HUES6 (cell line): ENCODE measurements around the gene CBFA2T3.

ENCODE experiments used
- H3K27ac ChIP-seq: 2 replicates; pipeline ENCODE4 v1.7.0; 2013; ENCODE audit warnings: low read depth, mild to moderate bottlenecking, low read length, inconsistent platforms
- H3K27me3 ChIP-seq: 2 replicates; pipeline ENCODE4 v1.6.1; 2013; ENCODE audit warnings: low read length; ENCODE audit not compliant: control insufficient read depth, insufficient read depth
- H3K36me3 ChIP-seq: 2 replicates; pipeline ENCODE4 v1.6.1; 2013; ENCODE audit warnings: low read length; ENCODE audit not compliant: control insufficient read depth, insufficient read depth
- H3K4me1 ChIP-seq: 2 replicates; pipeline ENCODE4 v1.6.1; 2013; ENCODE audit warnings: low read length; ENCODE audit not compliant: control insufficient read depth, insufficient read depth
- H3K4me3 ChIP-seq: 2 replicates; pipeline ENCODE4 v1.5.1; 2013; ENCODE audit warnings: low read depth, low read length
- H3K9ac ChIP-seq: one replicate; pipeline ENCODE4 v1.6.1; 2013; ENCODE audit warnings: mild to moderate bottlenecking, low read length
- H3K9me3 ChIP-seq: 2 replicates; pipeline ENCODE4 v1.6.1; 2013; ENCODE audit warnings: low read depth, low read length; ENCODE audit not compliant: control insufficient read depth, insufficient read depth

The CBFA2T3 gene

DNA sequence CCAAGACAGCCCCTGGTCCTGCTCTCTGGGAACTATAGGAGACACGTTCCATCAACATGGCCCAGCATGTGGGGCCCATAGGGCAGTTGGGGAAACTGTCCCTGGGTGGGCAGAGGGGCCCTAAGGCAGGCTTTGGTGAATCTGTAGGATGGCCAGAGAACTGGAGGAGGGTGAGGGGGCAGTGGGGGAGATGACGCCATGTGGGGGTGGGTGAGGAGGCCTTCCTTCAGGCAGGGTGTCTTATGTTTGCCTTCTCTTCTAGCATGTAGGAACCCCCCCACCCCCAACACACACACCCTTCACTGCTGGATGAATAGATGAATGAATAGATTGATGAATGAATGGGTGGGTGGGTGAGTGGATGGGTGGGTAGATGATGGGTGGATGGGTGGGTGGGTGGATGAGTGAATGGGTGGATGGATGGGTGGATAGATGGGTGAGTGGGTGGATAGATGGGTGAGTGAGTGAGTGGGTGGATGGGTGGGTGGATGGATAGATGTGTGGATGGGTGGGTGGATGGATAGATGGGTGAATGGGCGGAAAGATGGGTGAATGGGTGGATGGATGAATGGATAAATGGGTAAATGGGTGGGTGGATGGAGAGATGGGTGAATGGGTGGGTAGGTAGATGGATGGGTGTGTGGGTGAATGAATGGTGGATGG is 2.5 kb upstream of the CBFA2T3 start:
- H3K4me1 ChIP-seq, result peaks cover 8% of the 10 kb centered on the region; the same call in 1 of the 2 replicates
- H3K27ac ChIP-seq, result no peak overlapping the region
- H3K4me3 ChIP-seq, result no peak overlapping the region
- H3K36me3 ChIP-seq, result no peaks in the 10 kb centered on the region
- H3K27me3 ChIP-seq, result no peaks in the 10 kb centered on the region
- no peak overlapping the region for H3K9ac ChIP-seq
- H3K9me3 ChIP-seq, result no peaks in the 10 kb centered on the region

DNA sequence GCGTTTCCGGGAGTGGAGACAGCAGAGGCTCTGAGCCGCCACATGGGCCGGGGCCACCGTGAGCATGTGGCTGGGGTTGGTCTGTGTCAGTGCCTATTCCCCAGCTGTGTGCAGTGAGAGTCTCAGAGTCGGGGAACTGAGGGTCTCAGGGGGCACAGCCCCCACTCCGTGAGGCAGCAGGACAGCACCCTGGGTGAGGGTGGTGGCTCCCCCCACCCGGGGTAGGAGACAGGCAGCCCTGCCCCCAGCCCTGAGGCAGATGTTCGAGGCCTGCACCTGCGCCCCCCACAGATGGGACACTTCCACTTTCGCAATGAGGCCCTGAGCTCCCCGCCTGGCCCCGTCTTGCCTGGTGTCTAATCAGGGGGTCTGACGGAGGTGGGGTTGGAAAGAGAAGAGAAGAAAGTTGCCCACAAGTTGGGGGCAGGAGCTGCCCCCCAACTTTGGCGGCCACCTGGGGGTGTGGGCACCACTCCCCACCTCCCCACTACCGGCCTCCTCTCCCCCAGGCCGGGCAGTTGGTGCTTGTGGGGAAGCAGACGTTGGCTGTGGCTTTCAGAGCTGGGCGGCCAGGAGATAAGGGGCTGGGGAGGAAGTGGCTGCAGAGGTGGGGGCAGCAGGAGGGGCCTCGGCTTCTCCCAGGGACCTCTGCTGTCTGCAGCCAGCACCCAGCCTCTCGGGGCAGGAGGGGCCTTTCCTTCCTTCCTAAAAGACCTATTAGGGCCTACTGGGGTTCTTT is 1.8 kb upstream of the CBFA2T3 start:
- Histone ChIP-seq H3K27me3 (no peaks in the 10 kb centered on the region), H3K27ac (no peak overlapping the region), H3K9ac (no peak overlapping the region), H3K9me3 (no peaks in the 10 kb centered on the region), H3K4me1 (peaks cover 8% of the 10 kb centered on the region; the same call in 1 of the 2 replicates), H3K36me3 (no peaks in the 10 kb centered on the region), H3K4me3 (no peak overlapping the region)

DNA sequence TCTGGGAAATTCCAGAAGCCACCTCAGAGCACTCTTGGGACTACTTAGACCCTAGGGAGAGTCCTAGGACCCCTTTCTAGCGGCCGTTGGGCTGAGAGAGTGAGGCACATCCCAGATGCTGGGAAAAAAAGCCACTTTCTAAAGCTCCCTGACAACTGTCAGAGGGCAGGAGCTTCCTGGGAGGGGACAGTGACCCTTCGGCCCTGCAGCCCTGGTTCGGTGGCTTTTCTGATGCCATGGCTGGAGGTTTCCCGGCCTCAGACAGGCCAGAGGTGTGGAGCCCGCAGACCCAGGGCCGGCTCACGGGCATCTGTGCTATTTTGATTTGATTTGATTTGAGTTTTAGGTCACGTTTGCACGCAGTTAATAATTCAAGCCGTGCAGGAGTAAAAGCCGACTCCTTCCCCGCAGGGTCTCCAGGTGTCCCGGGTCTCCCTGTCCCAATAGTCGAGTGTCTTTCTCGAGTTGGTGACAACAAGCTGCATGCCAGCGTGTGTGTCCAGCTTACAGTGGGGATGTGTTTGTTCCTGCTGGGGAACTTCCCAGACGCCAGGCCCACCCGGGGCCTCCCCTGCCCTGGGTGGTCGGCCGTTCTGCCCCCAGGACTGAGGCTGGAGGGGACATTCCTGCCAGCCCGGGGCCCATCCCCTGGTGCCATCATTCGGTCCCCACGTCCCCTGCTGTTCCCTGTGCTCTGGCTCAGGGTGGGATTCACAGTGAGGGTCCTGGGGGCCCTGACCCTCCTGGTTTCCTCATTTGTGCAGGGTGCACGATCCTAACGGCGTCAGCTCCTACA is 1.0 kb upstream of the CBFA2T3 start:
- Histone ChIP-seq H3K27ac (no peak overlapping the region), H3K9me3 (no peaks in the 10 kb centered on the region), H3K27me3 (no peaks in the 10 kb centered on the region), H3K4me1 (peaks cover 10% of the 10 kb centered on the region; the same call in 1 of the 2 replicates), H3K4me3 (no peak overlapping the region), H3K36me3 (no peaks in the 10 kb centered on the region), H3K9ac (no peak overlapping the region)

DNA sequence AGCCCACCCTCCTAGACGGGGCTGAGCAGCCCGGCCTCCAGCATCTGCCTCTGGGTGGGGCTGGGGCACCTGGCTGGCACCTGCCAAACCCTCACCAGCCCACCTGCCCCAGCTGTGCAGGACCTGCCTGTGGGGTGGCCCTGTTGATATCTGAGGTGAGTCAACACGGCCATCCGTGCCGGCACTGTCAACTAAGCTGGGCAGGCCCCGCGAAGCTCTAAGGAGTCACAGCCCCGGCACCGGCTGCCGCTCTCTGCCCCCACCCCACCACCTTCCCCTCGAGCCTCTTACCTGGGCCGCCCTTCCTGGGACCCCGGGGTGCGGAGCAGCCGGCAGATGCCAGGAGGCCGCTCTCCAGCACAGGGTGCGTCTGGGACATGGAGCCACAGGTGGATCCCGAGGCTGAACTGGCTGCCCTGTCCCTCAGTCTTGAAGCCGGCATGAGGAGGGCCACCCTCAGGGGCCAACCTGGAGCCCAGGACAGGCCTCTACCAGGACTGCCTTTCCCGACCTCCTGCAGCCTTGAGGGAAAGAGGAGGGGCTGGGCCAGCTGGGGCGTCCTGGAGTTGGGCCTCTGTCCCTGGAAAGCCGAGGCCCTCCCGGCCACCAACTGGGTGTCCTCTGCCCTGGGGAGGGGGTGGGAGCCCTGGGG is 515 bp downstream of the CBFA2T3 start:
- Histone ChIP-seq H3K9ac (no peak overlapping the region), H3K4me3 (no peak overlapping the region), H3K27ac (no peak overlapping the region), H3K27me3 (no peaks in the 10 kb centered on the region), H3K36me3 (no peaks in the 10 kb centered on the region), H3K4me1 (peaks cover 7% of the 10 kb centered on the region; the same call in 1 of the 2 replicates), H3K9me3 (no peaks in the 10 kb centered on the region)

DNA sequence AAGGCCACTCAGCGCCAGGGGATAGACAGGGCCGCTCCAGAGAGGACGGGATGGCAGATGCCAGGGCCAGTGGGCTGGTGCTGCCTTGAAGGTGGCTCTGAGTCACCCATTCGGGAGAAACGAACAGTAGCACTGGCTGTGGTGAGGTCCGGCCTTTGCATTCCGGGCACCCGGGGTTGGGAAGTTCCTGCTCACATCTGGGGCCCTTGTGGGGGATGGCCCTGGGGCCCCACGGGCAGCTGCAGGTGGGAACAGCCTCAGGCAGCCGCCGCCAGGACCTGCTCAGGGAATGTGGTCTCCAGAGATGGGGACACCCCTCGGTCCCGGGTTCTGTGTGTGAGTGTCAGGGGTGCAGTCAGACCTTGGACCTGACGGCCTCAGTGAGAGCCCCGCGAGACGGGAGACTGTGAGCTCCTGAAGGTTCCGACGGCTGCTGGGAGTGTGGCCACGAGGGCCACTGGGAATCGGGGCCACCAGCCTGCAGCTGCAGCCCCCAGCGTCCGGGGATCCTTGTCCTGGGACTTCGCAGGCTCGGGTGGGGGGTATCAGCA is 1.4 kb downstream of the CBFA2T3 start:
- Histone ChIP-seq H3K4me1 (peaks cover 7% of the 10 kb centered on the region; the same call in 1 of the 2 replicates), H3K27me3 (no peaks in the 10 kb centered on the region), H3K9ac (no peak overlapping the region), H3K36me3 (no peaks in the 10 kb centered on the region), H3K27ac (no peak overlapping the region), H3K4me3 (no peak overlapping the region), H3K9me3 (no peaks in the 10 kb centered on the region)

DNA sequence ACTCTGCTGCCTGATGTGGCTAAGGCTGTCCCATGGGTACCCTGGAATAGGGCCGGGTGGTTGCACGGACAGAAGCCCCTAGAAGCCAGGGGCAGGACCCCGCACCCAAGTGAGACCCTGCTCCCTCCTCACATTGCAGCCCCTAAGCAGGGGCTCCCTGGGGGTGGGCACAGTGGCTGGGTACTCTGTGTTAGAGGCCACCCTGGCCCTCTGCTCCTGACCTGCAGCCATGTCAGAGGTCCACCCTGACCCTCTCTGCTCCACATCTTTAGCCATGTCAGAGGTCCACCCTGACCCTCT is 2.1 kb downstream of the CBFA2T3 start:
- H3K36me3 ChIP-seq, result no peaks in the 10 kb centered on the region
- no peaks in the 10 kb centered on the region for H3K27me3 ChIP-seq
- no peak overlapping the region for H3K27ac ChIP-seq
- no peak overlapping the region for H3K4me3 ChIP-seq
- no peak overlapping the region for H3K9ac ChIP-seq
- no peaks in the 10 kb centered on the region for H3K9me3 ChIP-seq
- peaks cover 7% of the 10 kb centered on the region; the same call in 1 of the 2 replicates for H3K4me1 ChIP-seq

DNA sequence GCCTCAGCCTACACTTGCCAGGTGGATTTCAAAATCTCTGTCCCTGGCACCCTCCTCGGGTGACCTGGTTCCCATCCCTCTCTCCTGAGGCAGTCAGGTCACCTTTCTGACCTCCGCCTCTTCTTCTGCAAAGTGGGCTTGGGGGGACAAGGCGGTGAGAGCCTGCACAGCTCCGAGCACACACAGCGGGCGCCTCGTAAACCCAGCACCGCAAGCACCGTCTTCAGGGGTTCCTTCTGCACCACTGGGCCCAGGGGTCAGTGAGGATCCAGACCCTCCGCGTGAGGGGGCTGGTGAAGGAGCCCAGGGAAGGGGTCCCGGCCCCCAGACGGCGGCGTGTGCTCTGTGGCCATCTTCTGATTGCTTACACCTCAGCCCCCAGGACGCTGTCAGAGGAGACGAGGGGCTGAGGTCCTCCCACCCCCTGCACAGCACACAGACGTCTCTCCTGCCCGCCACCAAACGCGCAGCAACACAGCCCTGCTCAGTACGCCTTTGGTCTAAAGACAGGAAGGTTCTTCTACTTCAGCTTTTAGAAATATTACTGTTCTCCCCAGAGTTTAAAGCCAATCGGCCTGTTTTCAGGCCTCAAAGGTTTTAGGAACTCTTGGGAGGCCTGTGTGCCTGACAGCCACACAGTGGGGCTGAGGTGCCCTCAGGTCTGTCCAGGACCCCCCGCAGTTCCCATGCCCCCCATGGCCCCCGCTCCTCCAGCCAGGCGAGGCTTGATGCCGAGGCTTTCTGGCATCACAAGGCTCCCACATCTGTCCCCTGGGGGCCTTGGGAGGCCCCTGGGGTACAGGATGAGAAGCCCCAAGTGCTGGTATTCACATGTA is 2.7 kb downstream of the CBFA2T3 start:
- Histone ChIP-seq H3K36me3 (no peaks in the 10 kb centered on the region), H3K9ac (no peak overlapping the region), H3K9me3 (no peaks in the 10 kb centered on the region), H3K4me1 (peaks cover 7% of the 10 kb centered on the region; the same call in 1 of the 2 replicates), H3K4me3 (no peak overlapping the region), H3K27me3 (no peaks in the 10 kb centered on the region), H3K27ac (no peak overlapping the region)

DNA sequence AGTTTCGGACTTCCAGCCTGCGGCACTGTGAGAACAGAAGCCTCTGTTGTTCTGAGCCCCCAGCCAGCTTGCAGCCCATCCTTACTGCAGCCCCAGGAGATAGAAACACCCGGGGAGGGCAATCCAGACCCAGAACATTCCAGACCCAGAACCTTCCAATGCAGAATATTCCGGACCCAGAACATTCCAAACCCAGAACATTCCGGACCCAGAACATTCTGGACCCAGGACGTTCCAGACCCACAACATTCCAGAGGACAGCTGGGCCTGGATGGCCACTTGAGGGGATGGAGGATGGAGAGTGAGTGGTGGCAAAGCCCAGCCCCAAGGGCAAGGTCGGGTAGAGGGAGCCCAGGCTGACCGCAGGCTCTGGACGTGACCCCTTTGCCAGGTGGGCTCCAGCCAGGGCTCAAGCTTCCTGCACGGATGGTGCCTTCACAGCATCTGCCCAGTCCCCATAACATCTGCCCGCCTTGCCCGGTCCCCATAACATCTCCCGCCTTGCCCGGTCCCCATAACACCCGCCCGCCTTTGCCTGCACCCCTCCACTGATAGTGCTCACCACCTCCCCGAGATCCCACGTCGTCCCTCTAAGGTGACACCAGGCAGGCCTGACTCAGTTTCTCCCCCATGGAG is 3.5 kb downstream of the CBFA2T3 start:
- Histone ChIP-seq H3K27me3 (no peaks in the 10 kb centered on the region), H3K4me1 (peaks cover 7% of the 10 kb centered on the region; the same call in 1 of the 2 replicates), H3K27ac (no peak overlapping the region), H3K9me3 (no peaks in the 10 kb centered on the region), H3K9ac (no peak overlapping the region), H3K4me3 (no peak overlapping the region), H3K36me3 (no peaks in the 10 kb centered on the region)

DNA sequence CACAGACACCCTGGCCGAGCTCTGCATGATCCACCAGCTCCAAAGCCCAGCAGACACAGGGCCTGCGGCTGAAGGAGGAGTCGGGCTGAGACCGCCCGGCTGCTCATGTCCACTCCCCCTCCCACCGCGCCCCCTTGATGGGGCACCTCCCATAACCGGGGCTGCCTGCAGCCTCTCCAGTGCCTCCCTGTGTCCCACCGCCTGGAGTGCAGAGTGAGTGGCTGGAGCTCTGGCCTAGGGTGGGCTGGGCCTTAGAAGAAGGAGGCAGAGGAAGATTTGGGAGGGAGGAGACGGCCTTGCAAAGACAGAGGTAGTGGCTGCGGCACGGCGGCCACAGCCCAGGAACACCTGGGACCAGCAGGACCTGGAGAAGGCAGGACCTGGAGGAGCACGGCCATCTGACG is 4.0 kb downstream of the CBFA2T3 start:
- Histone ChIP-seq H3K4me3 (no peak overlapping the region), H3K27ac (no peak overlapping the region), H3K9me3 (no peaks in the 10 kb centered on the region), H3K4me1 (peaks cover 7% of the 10 kb centered on the region; the same call in 1 of the 2 replicates), H3K27me3 (no peaks in the 10 kb centered on the region), H3K9ac (no peak overlapping the region), H3K36me3 (no peaks in the 10 kb centered on the region)

DNA sequence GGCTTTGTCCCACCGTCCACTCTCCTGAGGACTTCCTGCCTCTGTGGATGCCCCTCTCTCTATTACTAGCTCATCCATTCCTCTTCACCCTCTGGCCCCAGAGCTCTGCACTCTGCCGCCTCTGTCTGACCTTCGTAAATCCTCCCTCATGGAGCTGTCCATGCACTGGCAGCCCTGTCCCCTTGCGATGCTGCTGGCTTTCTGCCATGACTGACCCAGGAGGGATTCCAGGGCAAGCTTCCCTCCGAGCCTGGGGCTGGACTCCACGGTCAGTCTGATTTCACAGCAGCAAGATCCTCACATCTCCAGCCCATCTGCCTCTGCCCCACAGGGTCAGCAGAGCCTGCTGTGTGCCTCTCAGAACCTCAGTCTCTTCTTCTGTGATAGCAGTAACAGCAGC is 4.7 kb downstream of the CBFA2T3 start:
- Histone ChIP-seq H3K27ac (no peak overlapping the region), H3K4me3 (no peak overlapping the region), H3K9me3 (no peaks in the 10 kb centered on the region), H3K4me1 (peaks cover 7% of the 10 kb centered on the region; the same call in 1 of the 2 replicates), H3K36me3 (no peaks in the 10 kb centered on the region), H3K9ac (no peak overlapping the region), H3K27me3 (no peaks in the 10 kb centered on the region)
